ENCODE results near the gene WDR18.

The WDR18 gene

GRCh38 chr19:1035998-1036621, 52.0 kb downstream of the WDR18 start:
- DNase-seq (ENCODE audit: low read depth) = no peak
- H3K4me3 ChIP-seq (ENCODE audit: low read depth, low read length) = no peak overlapping the region
- no peak for TF ChIP-seq CTCF (IDR thresholded peaks at IDR 0.05; ENCODE audit: control insufficient read depth, extremely low read depth, insufficient read depth)

GRCh38 chr19:1037621-1038064, 53.5 kb downstream of the WDR18 start:
- TF ChIP-seq CTCF (IDR thresholded peaks at IDR 0.05; ENCODE audit: control insufficient read depth, extremely low read depth, insufficient read depth) = no peak
- DNase-seq (ENCODE audit: low read depth) = no peak
- no peak overlapping the region for H3K4me3 ChIP-seq (ENCODE audit: low read depth, low read length)

- H3K4me3 ChIP-seq (ENCODE audit: low read depth, low read length) = peak overlapping the region; percentile 91
- DNase-seq (ENCODE audit: low read depth) = no peak
- TF ChIP-seq CTCF (IDR thresholded peaks at IDR 0.05; ENCODE audit: control insufficient read depth, extremely low read depth, insufficient read depth) = no peak
Measured at GRCh38 chr19:1038978-1039645, 55.0 kb downstream of the WDR18 start.

GRCh38 chr19:1039646-1040475, 55.7 kb downstream of the WDR18 start, which contains the start of gene ABCA7:
TSS of gene ABCA7 (plus strand) at chr19:1040107. CDS start at chr19:1041362, 1,255 bp downstream.
- H3K4me3 ChIP-seq (ENCODE audit: low read depth, low read length) = peak within 1 kb of the TSS; percentile 91
- TF ChIP-seq CTCF (IDR thresholded peaks at IDR 0.05; ENCODE audit: control insufficient read depth, extremely low read depth, insufficient read depth) = no peak
- DNase-seq (ENCODE audit: low read depth) = peak; percentile 93

- H3K4me3 ChIP-seq (ENCODE audit: low read depth, low read length) = peak overlapping the region; percentile 91
- TF ChIP-seq CTCF (IDR thresholded peaks at IDR 0.05; ENCODE audit: control insufficient read depth, extremely low read depth, insufficient read depth) = no peak
- peak; percentile 93 for DNase-seq (ENCODE audit: low read depth)
Measured at GRCh38 chr19:1040476-1041271, 56.5 kb downstream of the WDR18 start.

- no peak for TF ChIP-seq CTCF (IDR thresholded peaks at IDR 0.05; ENCODE audit: control insufficient read depth, extremely low read depth, insufficient read depth)
- no peak for DNase-seq (ENCODE audit: low read depth)
- H3K4me3 ChIP-seq (ENCODE audit: low read depth, low read length) = peak overlapping the region; percentile 91
Measured at GRCh38 chr19:1041272-1041834, 57.2 kb downstream of the WDR18 start.
